Activated CD4-positive, CD25-positive, alpha-beta regulatory T cell treated with anti-CD3 and anti-CD28 coated beads, Interleukin-2, amount 50 U/mL, for 16 hours (primary cell): ENCODE measurements around the gene ADIPOR1.
A peak's percentile ranks its signal among the peaks of the same experiment; 100 is the strongest.
"Not testable (repeated sequence)": the region's sequence is repeated elsewhere in the genome, so short reads cannot be mapped to it uniquely, and the experiment has no call there.

Experiments
- DNase-seq: peaks from one replicate; pipeline ENCODE4 v3.0.0-alpha.2; 2020; ENCODE audit warnings: low read depth, low spot score

ADIPOR1 gene

GRCh38 chr1:202957733-202958543, at the start of gene ADIPOR1:
ADIPOR1 (minus strand) TSS chr1:202958312; CDS start chr1:202951070, 7,242 bp downstream.
- peak; percentile 86 for DNase-seq

GRCh38 chr1:203006948-203007871, 49.1 kb upstream of the ADIPOR1 start, which contains the start of gene TMEM183A:
TMEM183A (plus strand) TSS chr1:203007374; CDS start chr1:203007466, 92 bp downstream.
- peak; percentile 92 for DNase-seq

- not testable (repeated sequence) for DNase-seq
Measured at GRCh38 chr1:203005395-203006142, 47.5 kb upstream of the ADIPOR1 start.

- DNase-seq, result no peak
Measured at GRCh38 chr1:203002951-203003350, 44.8 kb upstream of the ADIPOR1 start.

GRCh38 chr1:203001986-203002385, 43.9 kb upstream of the ADIPOR1 start:
- no peak for DNase-seq

GRCh38 chr1:203000217-203000944, 42.3 kb upstream of the ADIPOR1 start:
- no peak for DNase-seq

GRCh38 chr1:202998836-202999750, 41.0 kb upstream of the ADIPOR1 start:
- DNase-seq, result peak; percentile 45

- DNase-seq, result no peak
Measured at GRCh38 chr1:202994756-202995155, 36.6 kb upstream of the ADIPOR1 start.

- no peak for DNase-seq
Measured at GRCh38 chr1:202991112-202991511, 33.0 kb upstream of the ADIPOR1 start.

- DNase-seq, result no peak
Measured at GRCh38 chr1:202989879-202990278, 31.8 kb upstream of the ADIPOR1 start.

- no peak for DNase-seq
Measured at GRCh38 chr1:202987922-202988583, 29.9 kb upstream of the ADIPOR1 start.

GRCh38 chr1:202987255-202987654, 29.1 kb upstream of the ADIPOR1 start:
- no peak for DNase-seq

GRCh38 chr1:202986120-202986519, 28.0 kb upstream of the ADIPOR1 start:
- not testable (repeated sequence) for DNase-seq

- DNase-seq, result no peak
Measured at GRCh38 chr1:202982715-202983430, 24.8 kb upstream of the ADIPOR1 start.

- no peak for DNase-seq
Measured at GRCh38 chr1:202981939-202982338, 23.8 kb upstream of the ADIPOR1 start.

- no peak for DNase-seq
Measured at GRCh38 chr1:202979459-202979858, 21.3 kb upstream of the ADIPOR1 start.

GRCh38 chr1:202976633-202977032, 18.5 kb upstream of the ADIPOR1 start:
- DNase-seq, result no peak

GRCh38 chr1:202974856-202975255, 16.7 kb upstream of the ADIPOR1 start:
- no peak for DNase-seq

GRCh38 chr1:202972046-202972445, 13.9 kb upstream of the ADIPOR1 start:
- no peak for DNase-seq
